Right atrium auricular region (tissue), 2 donors: Measurements from ENCODE around the gene PNPLA5. TPM values are rescaled to one million over a fixed set of nuclear protein-coding genes. Genes with fewer than 3 reads are reported as not detected.

Experiments used
- DNase-seq: peaks from one replicate; pipeline ENCODE4 v3.0.0-alpha.2; 2019; ENCODE audit warnings: low spot score
- H3K27ac ChIP-seq, 2 donors: fragments of 200-600 bp; sonication (generic); 1 replicate in 1 of 2; 2 replicates in 1 of 2; pipeline ENCODE4 v1.5.1; 2016 to 2019
- H3K27me3 ChIP-seq, 2 donors: fragments of 200-600 bp; sonication (generic); one replicate each; pipeline versions ENCODE4 v1.5.1 to v1.6.0; 2017 to 2019
- H3K36me3 ChIP-seq: fragments of 200-600 bp; sonication (generic); one replicate; pipeline ENCODE4 v1.5.1; 2016
- H3K4me1 ChIP-seq, 2 donors: fragments of 200-600 bp; sonication (generic); one replicate each; pipeline versions ENCODE4 v1.5.1 to v1.6.0; 2017 to 2019
- H3K4me3 ChIP-seq, 2 donors: fragments of 200-600 bp; sonication (generic); 1 replicate in 1 of 2; 2 replicates in 1 of 2; pipeline ENCODE4 v1.5.1; 2017 to 2019; ENCODE audit warnings: mild to moderate bottlenecking in 1 of 2, moderate library complexity in 1 of 2
- H3K9me3 ChIP-seq, 2 donors: fragments of 200-600 bp; sonication (generic); one replicate each; pipeline ENCODE4 v1.5.1; 2019
- total RNA-seq, 2 donors: library from RNA; depleted of rRNA; stranded (reverse); fragments of >200 nt; gene quantifications; one replicate each; pipeline ENCODE4 v1.1.0, GENCODE V29; 2016
- TF ChIP-seq, protein P1 (sequence below), 2 donors: fragments of 200-600 bp; sonication (generic); IDR thresholded peaks; one replicate each; pipeline ENCODE4 v1.5.1; 2019; ENCODE audit warnings: antibody characterized with exemption in 2 of 2

The PNPLA5 gene
- total RNA-seq, 2 donors from 2014 or later: not detected

DNA sequence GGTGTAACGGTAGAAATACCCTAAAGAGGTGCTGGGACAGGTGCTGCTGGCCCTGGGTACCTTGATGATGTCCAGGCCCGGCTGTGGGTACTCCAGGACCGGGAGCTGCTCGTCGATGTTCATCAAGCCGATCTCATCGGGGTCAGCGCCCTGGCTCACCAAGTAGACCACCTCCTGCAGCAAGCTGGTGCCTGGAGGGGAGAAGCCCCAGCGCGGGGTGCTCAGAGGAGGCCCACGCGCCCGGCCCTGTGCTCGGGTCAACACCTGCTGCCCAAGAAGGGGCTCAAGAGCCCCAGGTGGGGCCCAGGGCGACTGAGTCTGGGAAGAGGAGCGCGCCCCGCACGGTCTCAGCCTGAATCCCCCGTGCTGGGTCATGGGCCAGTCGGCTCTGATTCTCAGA, 50.1 kb downstream of the PNPLA5 start:
- H3K27me3 ChIP-seq: no peaks in the 10 kb centered on the region
- TF ChIP-seq, protein P1, sequence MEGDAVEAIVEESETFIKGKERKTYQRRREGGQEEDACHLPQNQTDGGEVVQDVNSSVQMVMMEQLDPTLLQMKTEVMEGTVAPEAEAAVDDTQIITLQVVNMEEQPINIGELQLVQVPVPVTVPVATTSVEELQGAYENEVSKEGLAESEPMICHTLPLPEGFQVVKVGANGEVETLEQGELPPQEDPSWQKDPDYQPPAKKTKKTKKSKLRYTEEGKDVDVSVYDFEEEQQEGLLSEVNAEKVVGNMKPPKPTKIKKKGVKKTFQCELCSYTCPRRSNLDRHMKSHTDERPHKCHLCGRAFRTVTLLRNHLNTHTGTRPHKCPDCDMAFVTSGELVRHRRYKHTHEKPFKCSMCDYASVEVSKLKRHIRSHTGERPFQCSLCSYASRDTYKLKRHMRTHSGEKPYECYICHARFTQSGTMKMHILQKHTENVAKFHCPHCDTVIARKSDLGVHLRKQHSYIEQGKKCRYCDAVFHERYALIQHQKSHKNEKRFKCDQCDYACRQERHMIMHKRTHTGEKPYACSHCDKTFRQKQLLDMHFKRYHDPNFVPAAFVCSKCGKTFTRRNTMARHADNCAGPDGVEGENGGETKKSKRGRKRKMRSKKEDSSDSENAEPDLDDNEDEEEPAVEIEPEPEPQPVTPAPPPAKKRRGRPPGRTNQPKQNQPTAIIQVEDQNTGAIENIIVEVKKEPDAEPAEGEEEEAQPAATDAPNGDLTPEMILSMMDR (IDR thresholded peaks at IDR 0.05): no peak
- no peak overlapping the region for H3K4me3 ChIP-seq
- no peaks in the 10 kb centered on the region for H3K9me3 ChIP-seq
- DNase-seq: no peak
- no peaks in the 10 kb centered on the region for H3K4me1 ChIP-seq
- H3K27ac ChIP-seq: no peak overlapping the region
- no peaks in the 10 kb centered on the region for H3K36me3 ChIP-seq

DNA sequence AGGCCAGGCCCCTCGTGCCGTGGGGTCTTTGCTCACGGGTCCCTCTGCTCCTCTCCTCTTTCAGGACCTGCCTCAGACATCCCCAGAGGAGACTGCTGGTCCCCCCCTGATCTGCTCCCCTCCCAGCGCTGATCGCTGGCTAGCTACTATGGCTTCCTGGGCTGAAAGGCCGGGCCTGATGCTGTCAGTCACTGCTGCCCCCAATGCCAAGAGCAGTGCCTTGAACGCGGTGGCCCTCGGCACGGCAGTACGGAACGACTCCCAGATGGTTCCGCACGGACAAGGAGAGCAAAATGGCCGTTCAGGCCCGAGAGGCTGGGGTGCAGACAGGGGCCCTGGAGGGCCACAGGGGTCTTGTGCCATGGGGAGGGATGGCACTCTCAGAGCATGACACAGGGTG, 51.0 kb downstream of the PNPLA5 start:
- Histone ChIP-seq H3K4me3 (no peak overlapping the region), H3K36me3 (no peaks in the 10 kb centered on the region), H3K9me3 (no peaks in the 10 kb centered on the region), H3K27ac (no peak overlapping the region), H3K4me1 (no peaks in the 10 kb centered on the region), H3K27me3 (no peaks in the 10 kb centered on the region)
- TF ChIP-seq, protein P1 (IDR thresholded peaks at IDR 0.05): no peak
- no peak for DNase-seq

- TF ChIP-seq, protein P1 (IDR thresholded peaks at IDR 0.05): no peak
- no peaks in the 10 kb centered on the region for H3K36me3 ChIP-seq
- no peaks in the 10 kb centered on the region for H3K4me1 ChIP-seq
- H3K4me3 ChIP-seq: no peak overlapping the region
- H3K27ac ChIP-seq: no peak overlapping the region
- no peak for DNase-seq
- no peaks in the 10 kb centered on the region for H3K27me3 ChIP-seq
- no peaks in the 10 kb centered on the region for H3K9me3 ChIP-seq
These were observed 51.4 kb downstream of the PNPLA5 start for GRCh38 chr22:43840431-43840830.

DNA sequence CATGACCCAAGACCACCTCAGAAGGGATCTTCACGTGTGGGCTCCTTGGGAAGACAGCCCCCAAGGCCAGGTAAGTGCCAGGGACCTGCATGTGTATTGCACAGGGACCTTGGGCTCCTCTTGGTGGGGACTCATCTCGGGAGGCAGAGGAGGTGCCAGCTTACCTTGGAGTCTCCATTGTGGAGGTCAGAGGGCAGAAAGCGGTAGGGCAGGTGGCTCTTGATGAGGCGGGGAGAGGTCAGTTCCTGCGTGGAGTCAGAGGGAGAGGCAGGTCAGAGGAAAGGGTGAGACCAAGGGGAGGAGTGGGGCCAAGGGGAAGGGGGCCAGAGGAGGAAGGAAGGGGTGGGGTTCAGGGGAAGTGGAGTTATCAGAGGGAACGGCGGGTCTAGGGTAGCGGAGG, 52.0 kb downstream of the PNPLA5 start:
- Histone ChIP-seq H3K9me3 (no peaks in the 10 kb centered on the region), H3K36me3 (no peaks in the 10 kb centered on the region), H3K27ac (no peak overlapping the region), H3K4me3 (no peak overlapping the region), H3K4me1 (no peaks in the 10 kb centered on the region), H3K27me3 (no peaks in the 10 kb centered on the region)
- TF ChIP-seq, protein P1 (IDR thresholded peaks at IDR 0.05): no peak
- DNase-seq: no peak

GRCh38 chr22:43838571-43839307, 53.1 kb downstream of the PNPLA5 start:
- Histone ChIP-seq H3K27ac (no peak overlapping the region), H3K4me1 (peaks cover 0 to 3% of the 10 kb centered on the region in 2 donors), H3K4me3 (no peak overlapping the region), H3K9me3 (no peaks in the 10 kb centered on the region), H3K36me3 (no peaks in the 10 kb centered on the region), H3K27me3 (no peaks in the 10 kb centered on the region)
- no peak for DNase-seq
- TF ChIP-seq, protein P1 (IDR thresholded peaks at IDR 0.05): no peak

GRCh38 chr22:43838161-43838560, 53.7 kb downstream of the PNPLA5 start:
- H3K36me3 ChIP-seq: no peaks in the 10 kb centered on the region
- H3K27ac ChIP-seq: no peak overlapping the region
- H3K9me3 ChIP-seq: no peaks in the 10 kb centered on the region
- no peak for DNase-seq
- no peaks in the 10 kb centered on the region for H3K27me3 ChIP-seq
- H3K4me1 ChIP-seq: peaks cover 0 to 6% of the 10 kb centered on the region in 2 donors
- no peak overlapping the region for H3K4me3 ChIP-seq
- TF ChIP-seq, protein P1 (IDR thresholded peaks at IDR 0.05): no peak
